Tibial artery (tissue), 4 donors: ENCODE data around the gene VAV2.
A peak's percentile ranks its signal among the peaks of the same experiment; 100 is the strongest.

Experiments used
- DNase-seq, 2 donors: peaks; one replicate each; pipeline ENCODE4 v3.0.0-alpha.2; 2019
- H3K27ac ChIP-seq, 2 donors: fragments of 200-600 bp; sonication (generic) in 1 of 2; 1 replicate in 1 of 2; 2 replicates in 1 of 2; pipeline ENCODE4 v1.5.1; 2018 to 2019; ENCODE audit warnings: mild to moderate bottlenecking in 1 of 2
- H3K27me3 ChIP-seq, 2 donors: fragments of 200-600 bp; sonication (generic) in 1 of 2; one replicate each; pipeline versions ENCODE4 v1.5.1 to v1.6.0; 2016 to 2019
- H3K36me3 ChIP-seq, 3 donors: fragments of 200-600 bp; sonication (generic) in 2 of 3; one replicate each; pipeline ENCODE4 v1.5.1; 2016 to 2019; ENCODE audit warnings: mild to moderate bottlenecking in 2 of 3
- H3K4me1 ChIP-seq, 4 donors: fragments of 200-600 bp; sonication (generic) in 2 of 4; 1 replicate in 3 of 4; 2 replicates in 1 of 4; pipeline ENCODE4 v1.5.1; 2016 to 2019
- H3K4me3 ChIP-seq, 2 donors: fragments of 200-600 bp; sonication (generic) in 1 of 2; 1 replicate in 1 of 2; 2 replicates in 1 of 2; pipeline ENCODE4 v1.5.1; 2018 to 2019; ENCODE audit warnings: mild to moderate bottlenecking in 2 of 2
- H3K9me3 ChIP-seq, 3 donors: fragments of 200-600 bp; sonication (generic) in 1 of 3; one replicate each; pipeline ENCODE4 v1.5.1; 2016 to 2019
- intact Hi-C: fragments of 100-400 bp; cut with DNase I; formaldehyde crosslinking; loops from one replicate; pipeline ENCODE4 v1.15.0; 2023; ENCODE audit warnings: low total_unique reads
- TF ChIP-seq, protein P1 (sequence below), 2 experiments: fragments of 200-600 bp in 1 of 2; fragments of 450-650 bp in 1 of 2; IDR thresholded peaks; one replicate each; pipeline ENCODE4 v1.5.1; 2017 to 2019; ENCODE audit warnings: antibody characterized with exemption in 2 of 2, mild to moderate bottlenecking in 1 of 2, moderate library complexity in 1 of 2

Gene VAV2

DNA sequence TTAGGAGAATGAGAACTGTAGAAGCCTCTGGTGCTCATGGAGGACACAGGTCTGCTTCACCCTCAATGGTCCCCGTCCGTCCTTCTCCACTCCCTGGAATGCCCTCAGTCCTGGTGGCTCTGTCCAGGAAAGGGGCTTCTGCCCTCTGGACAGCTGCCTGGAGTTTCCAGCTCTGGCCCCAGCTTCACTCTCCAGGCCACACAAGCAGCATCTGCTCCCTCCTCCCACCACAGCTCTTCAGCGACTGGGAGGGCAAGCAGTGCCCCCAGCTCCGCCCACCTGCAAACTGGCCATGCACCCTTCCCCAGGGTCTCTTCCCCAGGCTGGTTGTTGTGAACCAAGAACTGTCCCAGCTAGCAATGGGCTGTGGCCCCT, 258.7 kb downstream of the VAV2 start:
- no peaks in the 10 kb centered on the region for H3K36me3 ChIP-seq
- TF ChIP-seq, protein P1, sequence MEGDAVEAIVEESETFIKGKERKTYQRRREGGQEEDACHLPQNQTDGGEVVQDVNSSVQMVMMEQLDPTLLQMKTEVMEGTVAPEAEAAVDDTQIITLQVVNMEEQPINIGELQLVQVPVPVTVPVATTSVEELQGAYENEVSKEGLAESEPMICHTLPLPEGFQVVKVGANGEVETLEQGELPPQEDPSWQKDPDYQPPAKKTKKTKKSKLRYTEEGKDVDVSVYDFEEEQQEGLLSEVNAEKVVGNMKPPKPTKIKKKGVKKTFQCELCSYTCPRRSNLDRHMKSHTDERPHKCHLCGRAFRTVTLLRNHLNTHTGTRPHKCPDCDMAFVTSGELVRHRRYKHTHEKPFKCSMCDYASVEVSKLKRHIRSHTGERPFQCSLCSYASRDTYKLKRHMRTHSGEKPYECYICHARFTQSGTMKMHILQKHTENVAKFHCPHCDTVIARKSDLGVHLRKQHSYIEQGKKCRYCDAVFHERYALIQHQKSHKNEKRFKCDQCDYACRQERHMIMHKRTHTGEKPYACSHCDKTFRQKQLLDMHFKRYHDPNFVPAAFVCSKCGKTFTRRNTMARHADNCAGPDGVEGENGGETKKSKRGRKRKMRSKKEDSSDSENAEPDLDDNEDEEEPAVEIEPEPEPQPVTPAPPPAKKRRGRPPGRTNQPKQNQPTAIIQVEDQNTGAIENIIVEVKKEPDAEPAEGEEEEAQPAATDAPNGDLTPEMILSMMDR (IDR thresholded peaks at IDR 0.05): no peak
- no peak for DNase-seq
- no peak overlapping the region for H3K27ac ChIP-seq
- H3K9me3 ChIP-seq: no peaks in the 10 kb centered on the region
- intact Hi-C loops: no loop called here
- peaks cover 0 to 54% of the 10 kb centered on the region in 2 donors for H3K27me3 ChIP-seq
- H3K4me1 ChIP-seq: peaks cover 0 to 11% (median 0%) of the 10 kb centered on the region in 4 donors
- H3K4me3 ChIP-seq: no peak overlapping the region

DNA sequence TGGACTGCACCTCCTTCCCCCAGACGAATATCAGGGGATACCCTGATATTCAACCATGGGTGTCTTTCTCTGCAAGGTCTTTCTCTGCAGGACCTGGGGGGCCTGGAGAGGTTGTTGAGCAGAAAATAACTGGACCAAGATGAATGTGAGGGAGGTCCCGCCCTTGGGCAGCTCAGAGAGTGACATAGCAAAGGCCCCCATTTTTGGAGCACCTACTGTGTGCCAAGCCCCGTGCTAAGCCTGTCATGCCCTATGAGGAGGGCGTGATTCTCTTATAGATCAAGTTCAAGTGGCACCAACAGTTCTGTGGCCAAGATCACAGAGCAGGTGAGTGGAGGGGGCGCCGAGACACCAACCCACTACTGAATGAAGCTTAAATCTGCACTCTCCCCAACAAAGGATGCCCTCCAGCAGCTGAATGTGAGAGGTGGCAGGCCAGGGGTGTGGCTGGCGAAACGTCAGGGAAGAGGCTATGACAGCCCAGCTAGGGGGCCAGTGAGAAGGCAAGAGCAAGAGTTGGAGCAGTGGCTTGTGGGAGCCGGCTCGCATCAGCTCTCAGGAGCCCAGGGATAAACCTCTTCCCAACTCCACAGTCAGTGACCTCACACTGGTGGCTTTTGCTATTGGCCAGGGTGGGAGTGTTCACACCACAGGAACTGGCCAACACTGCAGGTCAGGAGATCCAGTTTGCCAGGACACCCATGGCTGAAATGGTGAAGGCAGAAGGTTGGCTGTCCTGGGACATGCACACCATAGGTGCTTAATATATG, 259.3 kb downstream of the VAV2 start:
- Histone ChIP-seq H3K36me3 (no peaks in the 10 kb centered on the region), H3K9me3 (no peaks in the 10 kb centered on the region), H3K27ac (no peak overlapping the region), H3K4me1 (peaks cover 0 to 5% (median 0%) of the 10 kb centered on the region in 4 donors), H3K4me3 (no peak overlapping the region), H3K27me3 (peaks cover 0 to 54% of the 10 kb centered on the region in 2 donors)
- intact Hi-C loops: no loop called here
- DNase-seq: no peak
- TF ChIP-seq, protein P1 (IDR thresholded peaks at IDR 0.05): no peak

DNA sequence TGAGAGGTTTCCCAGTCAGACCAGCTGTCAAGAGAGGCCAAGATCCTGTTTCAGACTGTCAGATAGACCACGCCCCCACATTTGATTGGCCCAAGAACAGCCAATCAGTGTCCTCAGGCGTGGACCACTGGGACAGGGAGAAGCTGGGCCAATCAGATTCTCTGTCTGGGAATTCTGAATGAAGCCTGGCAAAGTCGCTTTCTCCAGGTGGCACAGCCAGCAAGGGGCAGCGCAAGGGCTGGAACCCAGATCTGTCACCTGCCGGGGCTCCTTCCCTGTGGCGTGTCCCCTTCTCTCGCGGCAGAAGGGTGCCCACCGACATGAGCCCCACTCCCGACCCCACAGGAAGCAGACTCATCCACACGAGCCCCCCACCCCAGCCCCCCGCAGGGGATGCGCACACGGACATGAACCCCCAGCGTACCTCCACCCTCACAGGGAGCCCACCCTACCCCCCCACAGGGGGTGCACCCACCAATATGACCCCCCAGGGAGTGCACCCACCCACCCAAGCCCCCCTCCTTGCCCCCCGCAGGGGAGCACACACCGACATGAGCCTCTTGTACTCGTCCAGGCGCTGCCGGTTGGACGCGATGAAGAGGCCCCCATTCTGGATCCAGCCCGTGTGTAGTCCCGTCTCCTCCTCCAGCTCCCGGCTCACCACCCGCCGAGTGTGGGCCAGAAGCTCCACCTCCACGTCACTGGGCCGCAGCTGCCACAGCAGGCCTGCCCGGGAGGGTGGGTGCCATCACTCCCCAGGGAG, 260.1 kb downstream of the VAV2 start:
- Histone ChIP-seq H3K9me3 (no peaks in the 10 kb centered on the region), H3K27ac (no peak overlapping the region), H3K4me3 (no peak overlapping the region), H3K4me1 (no peaks in the 10 kb centered on the region), H3K36me3 (no peaks in the 10 kb centered on the region), H3K27me3 (peaks cover 0 to 55% of the 10 kb centered on the region in 2 donors)
- intact Hi-C loops: no loop called here
- TF ChIP-seq, protein P1 (IDR thresholded peaks at IDR 0.05): no peak
- DNase-seq: peak in 1 of 2 donors; percentile 53

DNA sequence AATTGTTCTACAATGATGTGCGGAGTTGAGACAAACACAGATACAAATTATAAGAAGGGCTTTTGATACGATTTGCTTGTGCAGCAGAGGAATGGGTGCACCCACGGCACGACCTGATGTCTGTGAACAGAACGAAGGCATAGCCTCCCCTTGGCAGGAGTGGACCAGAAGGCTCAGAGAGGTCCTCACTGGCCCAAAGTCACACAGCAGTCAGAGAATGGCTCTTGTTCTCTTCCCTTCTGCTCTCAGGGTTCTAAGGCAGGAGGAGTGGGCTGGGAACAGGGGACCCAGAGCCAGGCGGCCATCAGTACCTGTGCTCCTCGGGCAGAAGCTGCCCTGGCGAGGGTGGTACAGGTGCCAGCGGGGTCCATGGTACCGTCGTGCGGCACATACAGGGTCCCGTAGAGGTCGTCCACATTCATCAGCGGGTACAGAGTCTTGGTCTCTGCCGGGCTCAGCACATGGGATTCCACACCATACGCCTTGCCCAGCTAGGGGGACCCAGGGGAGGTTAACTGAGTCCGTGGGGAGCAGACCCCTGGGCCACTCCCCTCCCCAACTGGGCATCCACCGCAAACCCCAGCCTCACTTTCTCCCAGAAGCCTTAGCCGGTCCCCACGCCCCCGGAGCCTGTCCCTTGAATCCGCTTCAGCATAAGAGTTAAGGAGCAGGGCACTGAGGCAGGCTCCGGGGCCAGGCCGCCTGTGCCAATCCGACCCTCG, 261.0 kb downstream of the VAV2 start:
- TF ChIP-seq, protein P1 (IDR thresholded peaks at IDR 0.05): no peak
- Histone ChIP-seq H3K36me3 (no peaks in the 10 kb centered on the region), H3K27ac (no peak overlapping the region), H3K4me1 (no peaks in the 10 kb centered on the region), H3K9me3 (no peaks in the 10 kb centered on the region), H3K27me3 (peaks cover 0 to 59% of the 10 kb centered on the region in 2 donors), H3K4me3 (no peak overlapping the region)
- DNase-seq: no peak
- intact Hi-C loops: no loop called here

DNA sequence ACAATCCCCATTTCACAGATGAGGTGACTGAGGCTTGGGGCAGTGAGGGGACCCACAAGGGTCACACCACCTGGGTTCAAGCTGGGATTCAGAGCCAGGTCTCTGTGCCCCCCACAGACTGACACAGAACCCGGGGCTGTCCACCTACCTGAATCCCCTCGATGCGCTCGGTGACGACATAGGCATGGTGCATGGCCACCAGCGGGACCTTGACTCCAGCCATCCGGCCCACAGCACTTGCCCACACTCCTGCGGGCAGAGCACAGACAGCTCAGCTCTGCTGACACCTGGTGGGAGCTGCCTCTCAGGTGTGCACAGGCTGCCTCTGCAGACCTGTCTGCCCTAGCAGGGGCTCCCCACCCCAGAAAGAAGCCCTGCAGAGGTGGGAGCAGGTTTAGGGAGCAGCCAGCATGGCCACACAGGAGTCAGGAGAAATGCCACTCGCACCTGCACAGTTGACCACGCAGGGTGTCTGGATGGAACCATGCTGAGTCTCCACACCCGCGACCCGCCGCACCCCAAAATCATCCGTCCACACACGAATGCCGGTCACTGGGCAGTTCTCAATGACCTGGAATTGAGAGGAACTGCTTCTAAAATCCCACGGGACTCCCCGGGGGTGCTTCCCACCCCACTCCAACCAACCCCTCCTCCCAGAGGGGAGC, 262.4 kb downstream of the VAV2 start:
- DNase-seq: no peak
- Histone ChIP-seq H3K4me3 (no peak overlapping the region), H3K9me3 (no peaks in the 10 kb centered on the region), H3K27ac (no peak overlapping the region), H3K36me3 (no peaks in the 10 kb centered on the region), H3K27me3 (peaks cover 0 to 63% of the 10 kb centered on the region in 2 donors), H3K4me1 (no peaks in the 10 kb centered on the region)
- TF ChIP-seq, protein P1 (IDR thresholded peaks at IDR 0.05): no peak
- intact Hi-C loops: no loop called here
